Activated T-helper 9 cell treated with anti-CD3 and anti-CD28 coated beads, Interleukin-2, amount 50 U/mL, for 16 hours (primary cell): ENCODE results near the gene TTLL13.

Experiments used
- DNase-seq: peaks from one replicate; pipeline ENCODE4 v3.0.0-alpha.2; 2020; ENCODE audit warnings: low read depth

The TTLL13 gene

DNA sequence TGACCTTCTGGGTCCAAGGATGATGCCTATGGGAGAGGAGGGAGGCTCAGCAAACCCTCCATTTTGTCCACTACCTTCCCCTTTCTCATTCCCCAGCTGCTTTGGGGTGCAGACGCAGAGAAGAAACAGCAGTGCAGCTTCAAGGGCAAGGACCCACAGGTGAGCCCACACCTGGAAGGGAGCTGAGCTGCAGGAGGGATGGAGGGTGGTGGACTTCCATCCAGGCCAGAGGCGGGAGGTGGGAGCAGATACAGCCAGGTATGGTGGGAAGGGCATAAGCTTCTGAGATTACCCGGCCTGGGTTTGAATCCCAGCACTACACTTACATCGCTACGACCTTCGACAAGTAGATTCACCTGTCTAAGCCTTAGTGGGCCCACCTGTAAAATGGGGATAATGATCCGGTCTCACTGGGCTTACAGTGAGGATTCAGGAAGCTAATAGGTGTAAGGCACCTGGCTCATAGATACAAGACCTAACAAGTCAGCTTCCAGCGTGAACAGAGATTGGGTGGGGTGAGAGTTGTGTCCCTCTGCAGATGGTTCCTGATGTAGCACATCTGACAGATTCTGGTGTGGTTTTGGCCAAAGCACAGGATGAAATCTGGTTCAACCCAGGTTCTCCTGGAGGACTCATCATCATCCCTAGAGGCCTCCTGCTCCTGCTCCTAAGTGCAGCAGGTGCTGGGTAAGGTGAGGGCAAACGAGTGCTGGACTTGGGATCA lies 31.5 kb upstream of the TTLL13 start:
- DNase-seq, result no peak

DNA sequence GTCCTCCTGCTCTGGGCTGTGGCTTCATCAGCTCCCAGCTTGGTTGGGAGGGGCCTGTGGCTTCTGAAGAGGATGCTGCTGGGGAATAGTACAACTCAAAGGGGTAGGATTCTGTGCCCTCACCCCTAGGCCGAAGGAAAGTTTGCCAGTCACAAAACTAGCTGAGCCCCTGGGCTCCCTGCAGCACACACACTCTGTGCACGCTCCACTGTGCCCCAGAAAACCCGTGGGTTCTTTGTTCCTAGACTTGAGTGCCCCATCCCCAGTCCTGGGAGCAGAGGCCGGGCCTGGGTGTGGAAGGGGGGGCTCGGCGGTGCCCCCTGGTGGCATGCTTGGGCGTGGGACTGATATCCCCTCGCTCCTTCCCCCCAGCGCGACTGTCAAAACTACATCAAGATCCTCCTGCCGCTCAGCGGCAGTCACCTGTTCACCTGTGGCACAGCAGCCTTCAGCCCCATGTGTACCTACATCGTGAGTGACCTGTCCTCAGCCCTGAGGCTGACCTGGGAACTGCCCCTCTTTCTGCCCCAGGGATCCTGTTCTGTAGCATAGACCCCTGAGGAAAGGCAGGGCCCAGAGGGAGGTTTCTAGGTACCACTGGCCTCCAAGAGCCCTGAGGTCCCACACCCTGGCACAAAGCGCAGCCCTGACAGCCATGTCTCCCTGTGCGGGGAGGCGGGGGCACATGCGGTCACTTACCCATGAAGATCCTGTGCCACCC lies 29.8 kb upstream of the TTLL13 start:
- DNase-seq, result peak; percentile 31

DNA sequence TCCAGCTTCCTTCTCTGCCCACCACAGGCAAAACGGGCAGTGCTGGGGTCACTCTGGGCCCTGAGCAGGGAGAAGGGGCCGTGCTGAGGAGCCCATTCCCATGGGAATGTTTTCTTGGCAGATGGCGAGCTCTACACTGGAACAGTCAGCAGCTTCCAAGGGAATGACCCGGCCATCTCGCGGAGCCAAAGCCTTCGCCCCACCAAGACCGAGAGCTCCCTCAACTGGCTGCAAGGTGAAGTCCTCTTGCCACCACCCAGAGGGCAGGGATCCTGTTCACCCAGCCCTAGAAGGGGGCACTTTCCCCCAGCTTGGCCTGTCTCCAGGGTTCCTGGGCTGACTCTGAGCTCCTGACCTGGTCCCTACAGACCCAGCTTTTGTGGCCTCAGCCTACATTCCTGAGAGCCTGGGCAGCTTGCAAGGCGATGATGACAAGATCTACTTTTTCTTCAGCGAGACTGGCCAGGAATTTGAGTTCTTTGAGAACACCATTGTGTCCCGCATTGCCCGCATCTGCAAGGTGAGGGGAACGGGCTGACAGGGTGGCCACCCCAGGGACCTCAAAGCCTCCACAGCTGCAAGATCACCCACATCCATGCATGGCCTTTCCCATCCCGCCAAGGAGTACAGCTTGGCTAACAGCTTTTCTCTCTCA lies 28.0 kb upstream of the TTLL13 start:
- no peak for DNase-seq

DNA sequence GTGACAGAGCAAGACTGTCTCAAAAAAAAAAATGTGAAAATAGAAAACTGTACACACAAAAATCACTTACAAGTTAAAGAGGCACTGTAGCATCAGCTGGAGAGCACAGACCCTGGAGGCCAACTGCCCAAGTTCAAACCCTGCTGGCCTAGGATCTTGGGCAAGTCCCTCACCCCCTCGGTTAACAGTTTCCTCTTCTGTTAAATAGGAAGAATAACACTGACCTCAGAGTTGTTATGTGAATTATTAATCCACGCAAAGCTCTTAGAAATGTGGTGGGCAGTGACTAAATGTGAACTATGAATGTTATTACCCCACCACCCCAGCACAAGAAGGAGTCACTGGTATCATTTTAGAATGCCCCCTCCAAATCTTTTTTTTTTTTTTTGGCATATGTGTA lies 26.8 kb upstream of the TTLL13 start:
- no peak for DNase-seq

DNA sequence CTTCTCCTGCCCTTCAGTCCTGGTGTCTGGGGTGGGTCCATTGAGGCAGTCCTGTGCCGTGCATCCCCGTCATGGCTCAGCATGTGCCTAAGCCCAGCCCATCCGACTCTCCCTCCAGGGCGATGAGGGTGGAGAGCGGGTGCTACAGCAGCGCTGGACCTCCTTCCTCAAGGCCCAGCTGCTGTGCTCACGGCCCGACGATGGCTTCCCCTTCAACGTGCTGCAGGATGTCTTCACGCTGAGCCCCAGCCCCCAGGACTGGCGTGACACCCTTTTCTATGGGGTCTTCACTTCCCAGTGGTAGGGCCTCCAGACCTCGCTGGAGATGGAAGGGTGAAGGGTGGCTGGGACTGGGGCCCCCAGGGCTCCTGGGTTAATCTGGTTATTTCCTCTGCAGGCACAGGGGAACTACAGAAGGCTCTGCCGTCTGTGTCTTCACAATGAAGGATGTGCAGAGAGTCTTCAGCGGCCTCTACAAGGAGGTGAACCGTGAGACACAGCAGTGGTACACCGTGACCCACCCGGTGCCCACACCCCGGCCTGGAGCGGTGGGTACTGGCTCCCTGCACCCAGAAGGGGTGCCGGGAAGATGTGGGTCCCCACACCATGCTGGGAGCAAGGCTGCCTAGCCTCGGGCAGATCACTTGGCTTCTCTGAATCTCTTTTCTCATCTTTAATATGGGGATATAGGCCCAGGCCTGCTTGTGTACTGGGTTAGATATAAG lies 25.8 kb upstream of the TTLL13 start:
- DNase-seq, result no peak

DNA sequence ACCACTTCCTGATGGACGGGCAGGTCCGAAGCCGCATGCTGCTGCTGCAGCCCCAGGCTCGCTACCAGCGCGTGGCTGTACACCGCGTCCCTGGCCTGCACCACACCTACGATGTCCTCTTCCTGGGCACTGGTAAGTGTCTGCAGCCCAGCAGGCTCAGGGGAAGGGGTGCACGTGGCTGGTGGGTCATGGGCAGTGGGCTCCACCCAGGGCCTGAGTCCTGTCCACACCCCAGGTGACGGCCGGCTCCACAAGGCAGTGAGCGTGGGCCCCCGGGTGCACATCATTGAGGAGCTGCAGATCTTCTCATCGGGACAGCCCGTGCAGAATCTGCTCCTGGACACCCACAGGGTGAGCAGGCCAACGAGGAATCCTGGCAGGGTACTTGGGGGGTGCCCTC lies 24.3 kb upstream of the TTLL13 start:
- no peak for DNase-seq

DNA sequence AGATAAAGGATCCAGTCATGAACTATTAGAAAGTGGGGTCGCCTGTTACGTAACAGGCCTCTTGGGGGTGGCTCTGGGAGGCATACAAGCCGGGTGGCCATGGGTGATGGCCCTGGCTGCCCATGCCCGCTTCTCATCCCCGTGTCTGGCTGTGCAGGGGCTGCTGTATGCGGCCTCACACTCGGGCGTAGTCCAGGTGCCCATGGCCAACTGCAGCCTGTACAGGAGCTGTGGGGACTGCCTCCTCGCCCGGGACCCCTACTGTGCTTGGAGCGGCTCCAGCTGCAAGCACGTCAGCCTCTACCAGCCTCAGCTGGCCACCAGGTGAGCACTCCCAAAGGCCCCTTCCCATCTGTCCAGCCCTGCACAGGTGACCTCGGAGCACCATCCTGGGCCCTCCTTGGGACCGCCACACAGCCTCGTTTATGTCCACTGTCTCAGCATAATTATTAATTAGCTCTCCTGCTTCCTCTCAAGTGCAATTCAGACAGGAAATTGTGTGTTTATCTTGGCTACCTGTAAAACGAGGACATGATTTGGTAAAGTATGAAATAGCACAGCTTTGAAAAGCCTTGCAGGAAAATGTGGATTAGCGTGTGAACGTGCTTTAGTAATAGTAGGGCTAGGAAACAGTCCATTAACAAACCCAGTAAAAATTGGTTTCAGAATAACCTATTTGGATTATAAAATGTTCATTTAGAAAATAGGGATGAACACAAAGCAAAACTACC lies 23.7 kb upstream of the TTLL13 start:
- DNase-seq, result no peak

DNA sequence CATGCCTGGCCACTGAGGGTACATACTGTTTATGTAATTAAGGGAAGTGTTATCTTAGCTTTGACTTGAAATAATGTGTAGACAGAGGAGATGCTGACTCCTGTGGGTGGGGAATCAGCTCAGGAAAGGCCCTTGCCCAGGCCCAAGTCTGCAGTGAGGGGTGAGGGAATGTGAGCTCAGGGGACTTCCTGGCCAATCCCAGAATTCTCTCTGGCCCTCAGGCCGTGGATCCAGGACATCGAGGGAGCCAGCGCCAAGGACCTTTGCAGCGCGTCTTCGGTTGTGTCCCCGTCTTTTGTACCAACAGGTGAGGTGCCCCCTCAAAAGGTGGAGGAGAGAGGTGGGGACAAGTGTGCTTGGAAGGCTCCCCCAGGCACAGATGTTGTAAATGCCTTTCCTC lies 22.0 kb upstream of the TTLL13 start:
- DNase-seq, result no peak

DNA sequence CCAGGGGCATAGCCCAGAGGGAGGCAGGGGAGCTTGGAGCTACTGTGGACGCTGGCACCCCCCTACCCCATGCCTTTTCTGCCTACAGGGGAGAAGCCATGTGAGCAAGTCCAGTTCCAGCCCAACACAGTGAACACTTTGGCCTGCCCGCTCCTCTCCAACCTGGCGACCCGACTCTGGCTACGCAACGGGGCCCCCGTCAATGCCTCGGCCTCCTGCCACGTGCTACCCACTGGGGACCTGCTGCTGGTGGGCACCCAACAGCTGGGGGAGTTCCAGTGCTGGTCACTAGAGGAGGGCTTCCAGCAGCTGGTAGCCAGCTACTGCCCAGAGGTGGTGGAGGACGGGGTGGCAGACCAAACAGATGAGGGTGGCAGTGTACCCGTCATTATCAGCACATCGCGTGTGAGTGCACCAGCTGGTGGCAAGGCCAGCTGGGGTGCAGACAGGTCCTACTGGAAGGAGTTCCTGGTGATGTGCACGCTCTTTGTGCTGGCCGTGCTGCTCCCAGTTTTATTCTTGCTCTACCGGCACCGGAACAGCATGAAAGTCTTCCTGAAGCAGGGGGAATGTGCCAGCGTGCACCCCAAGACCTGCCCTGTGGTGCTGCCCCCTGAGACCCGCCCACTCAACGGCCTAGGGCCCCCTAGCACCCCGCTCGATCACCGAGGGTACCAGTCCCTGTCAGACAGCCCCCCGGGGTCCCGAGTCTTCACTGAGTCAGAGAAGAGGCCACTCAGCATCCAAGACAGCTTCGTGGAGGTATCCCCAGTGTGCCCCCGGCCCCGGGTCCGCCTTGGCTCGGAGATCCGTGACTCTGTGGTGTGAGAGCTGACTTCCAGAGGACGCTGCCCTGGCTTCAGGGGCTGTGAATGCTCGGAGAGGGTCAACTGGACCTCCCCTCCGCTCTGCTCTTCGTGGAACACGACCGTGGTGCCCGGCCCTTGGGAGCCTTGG lies 21.3 kb upstream of the TTLL13 start:
- no peak for DNase-seq

DNA sequence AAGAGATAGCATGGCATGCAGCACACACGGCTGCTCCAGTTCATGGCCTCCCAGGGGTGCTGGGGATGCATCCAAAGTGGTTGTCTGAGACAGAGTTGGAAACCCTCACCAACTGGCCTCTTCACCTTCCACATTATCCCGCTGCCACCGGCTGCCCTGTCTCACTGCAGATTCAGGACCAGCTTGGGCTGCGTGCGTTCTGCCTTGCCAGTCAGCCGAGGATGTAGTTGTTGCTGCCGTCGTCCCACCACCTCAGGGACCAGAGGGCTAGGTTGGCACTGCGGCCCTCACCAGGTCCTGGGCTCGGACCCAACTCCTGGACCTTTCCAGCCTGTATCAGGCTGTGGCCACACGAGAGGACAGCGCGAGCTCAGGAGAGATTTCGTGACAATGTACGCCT lies 20.4 kb upstream of the TTLL13 start:
- DNase-seq, result no peak

DNA sequence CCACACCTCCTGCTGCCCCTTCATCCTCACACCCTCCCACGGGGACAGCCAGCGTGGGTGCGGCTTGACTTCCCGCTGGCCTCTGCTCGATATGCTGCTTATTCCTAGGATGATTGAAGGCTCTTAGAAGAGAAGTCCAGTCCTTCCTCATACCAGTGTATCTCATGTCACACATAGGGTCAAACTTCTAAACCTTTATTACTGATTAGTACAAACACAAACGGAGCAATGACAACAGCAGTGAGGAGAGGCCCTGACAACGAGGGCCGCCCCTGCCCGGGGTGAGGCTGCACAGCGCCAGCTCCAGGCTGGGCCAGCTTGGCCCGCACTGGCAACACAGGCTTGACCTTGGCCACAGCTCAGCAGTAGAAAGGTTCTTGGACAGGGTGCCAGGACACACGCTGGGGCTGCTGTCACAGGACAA lies 19.3 kb upstream of the TTLL13 start:
- DNase-seq, result no peak

DNA sequence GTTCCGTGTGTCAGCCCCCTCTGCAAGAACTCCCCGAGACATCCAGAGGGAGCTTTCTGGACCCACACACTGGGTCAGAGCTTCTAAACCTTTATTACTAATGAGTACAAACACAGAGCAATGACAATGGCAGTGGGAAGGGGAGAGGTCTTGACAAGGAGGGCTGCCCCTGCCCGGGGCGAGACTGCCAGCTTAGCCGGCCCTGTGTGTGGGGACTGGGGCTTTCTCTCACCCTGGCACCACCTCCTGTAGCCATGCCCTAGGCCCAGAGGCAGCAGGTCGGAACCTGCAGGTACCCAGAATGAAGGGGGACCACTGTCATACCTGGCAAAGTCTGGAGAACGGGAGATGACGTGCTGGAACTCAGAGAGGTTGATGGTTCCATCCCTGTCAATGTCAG lies 18.7 kb upstream of the TTLL13 start:
- no peak for DNase-seq

DNA sequence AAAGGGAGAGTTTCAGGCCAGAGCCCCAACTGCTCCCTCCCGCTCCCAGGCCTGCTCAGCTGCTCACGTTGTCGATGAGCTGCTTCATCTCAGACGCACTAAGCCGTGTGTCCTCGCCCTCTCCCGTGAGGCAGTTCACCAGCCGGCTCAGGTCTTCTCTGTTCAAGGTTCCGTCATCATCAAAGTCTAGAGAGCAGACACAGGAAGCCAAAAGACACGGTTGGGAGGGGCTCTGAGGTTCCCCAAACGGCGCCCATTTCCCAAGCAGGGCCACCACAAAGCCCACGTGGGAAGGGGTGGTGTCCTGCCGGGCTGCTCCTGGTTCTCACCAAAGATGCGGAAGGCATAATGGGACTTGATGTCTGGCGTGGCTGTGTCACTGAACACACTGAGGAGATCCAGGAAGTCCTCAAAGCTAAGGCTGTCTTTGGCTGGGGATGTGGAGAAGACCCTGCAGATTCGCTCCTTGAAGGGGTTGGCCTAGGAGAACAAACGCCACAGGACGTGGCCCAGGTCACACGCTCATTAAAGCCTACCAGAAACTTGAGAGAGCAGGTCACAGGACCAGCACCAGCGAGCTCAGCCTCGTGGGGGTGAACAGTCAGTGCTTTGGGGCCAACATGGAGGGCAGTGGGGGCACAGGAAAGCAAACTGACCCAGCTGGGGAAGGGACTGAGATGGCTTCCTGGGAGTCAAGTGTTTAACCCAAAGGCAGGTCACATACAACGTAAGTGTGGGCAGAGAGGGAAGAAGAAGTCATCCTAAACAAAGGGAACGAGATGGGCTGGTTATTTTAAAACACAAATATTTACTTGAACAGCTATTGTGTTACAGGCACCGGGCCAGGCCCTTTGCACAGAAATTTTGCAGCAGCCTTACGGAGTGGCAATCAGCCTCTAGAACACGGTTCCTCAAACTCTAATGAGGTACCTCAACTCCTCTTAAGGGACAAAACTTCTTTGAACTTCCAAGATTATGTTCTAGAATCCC lies 18.0 kb upstream of the TTLL13 start:
- peak; percentile 57 for DNase-seq

DNA sequence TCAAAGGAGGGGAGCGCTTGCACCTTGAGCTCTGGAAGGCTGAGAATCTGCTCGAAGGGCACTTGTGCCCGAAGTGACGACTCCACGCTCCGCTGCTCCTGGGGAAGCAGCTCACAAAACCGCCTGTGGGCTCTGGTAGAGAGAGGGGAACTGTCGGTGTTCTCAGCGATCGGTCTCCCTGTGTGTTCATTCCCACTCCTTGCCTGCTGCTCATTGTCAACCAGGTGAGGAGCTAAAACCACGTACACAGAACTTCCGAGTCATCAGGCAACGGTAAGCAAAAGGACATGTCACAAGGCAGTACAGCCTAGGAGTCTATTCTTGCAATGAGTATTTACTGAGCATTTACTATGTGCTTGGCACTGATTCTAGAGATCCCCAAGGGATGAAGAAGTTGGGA lies 17.2 kb upstream of the TTLL13 start:
- no peak for DNase-seq

DNA sequence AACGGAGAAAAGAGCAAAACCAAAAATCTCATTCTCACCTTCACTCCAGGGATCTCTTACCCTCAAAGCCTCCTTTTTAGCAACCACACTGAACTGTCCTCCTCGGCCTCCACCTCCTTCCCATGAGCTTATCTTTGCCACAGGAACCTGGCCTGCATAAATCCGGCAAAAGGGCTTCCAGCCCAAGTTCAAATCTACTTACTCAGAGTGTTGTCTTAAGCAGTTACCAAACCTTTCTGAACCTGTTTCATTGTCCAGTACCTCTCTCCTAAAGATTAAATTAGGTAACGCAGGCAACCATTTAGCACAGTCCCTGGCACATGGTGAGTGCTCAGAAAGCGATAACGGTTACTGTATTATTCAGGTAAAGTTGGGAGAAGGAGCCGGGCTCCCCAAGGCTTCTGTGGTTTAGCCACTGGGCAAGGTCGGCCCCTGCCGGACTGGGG lies 16.4 kb upstream of the TTLL13 start:
- DNase-seq, result no peak

DNA sequence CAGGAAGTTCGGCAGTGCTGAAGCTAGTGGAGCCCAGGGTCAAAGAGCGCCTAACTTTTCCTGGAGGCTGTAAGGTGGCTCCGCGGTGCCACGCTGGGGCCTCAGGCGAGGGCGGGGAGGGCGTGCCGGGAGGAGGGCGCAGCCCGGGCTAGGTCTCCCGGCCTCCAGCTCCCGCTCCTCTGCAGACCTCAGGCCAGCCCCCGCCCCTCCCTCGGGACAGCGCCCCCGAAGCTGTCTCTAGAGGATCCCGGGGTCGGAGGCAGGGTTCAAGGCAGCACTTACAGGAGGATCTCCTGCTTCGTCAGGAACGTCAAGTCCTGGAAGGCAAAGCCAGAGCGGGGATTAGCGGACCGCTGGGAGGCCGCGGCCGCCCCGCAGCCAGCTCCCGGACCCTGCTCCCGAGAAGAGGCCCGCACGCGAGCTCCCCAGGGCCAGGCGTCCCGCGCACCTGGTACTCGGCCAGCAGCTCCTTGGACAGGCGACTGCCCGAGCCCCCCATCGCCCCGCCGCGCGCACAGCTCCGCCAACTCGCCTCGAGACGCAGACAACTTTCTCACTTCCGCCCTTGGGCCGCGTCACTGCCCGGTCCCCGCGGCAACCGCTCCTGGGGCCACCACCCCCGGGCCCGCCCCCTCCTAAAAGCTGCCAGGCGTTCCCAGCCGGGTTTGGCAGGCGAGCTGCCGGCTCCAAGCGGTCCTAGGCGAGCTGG lies 15.8 kb upstream of the TTLL13 start, which contains the start of gene CIB1:
Gene CIB1 (minus strand): TSS at position 555 of the 709 bp plus-strand sequence. CDS start 56 bp downstream, at position 499.
- peak; percentile 96 for DNase-seq

DNA sequence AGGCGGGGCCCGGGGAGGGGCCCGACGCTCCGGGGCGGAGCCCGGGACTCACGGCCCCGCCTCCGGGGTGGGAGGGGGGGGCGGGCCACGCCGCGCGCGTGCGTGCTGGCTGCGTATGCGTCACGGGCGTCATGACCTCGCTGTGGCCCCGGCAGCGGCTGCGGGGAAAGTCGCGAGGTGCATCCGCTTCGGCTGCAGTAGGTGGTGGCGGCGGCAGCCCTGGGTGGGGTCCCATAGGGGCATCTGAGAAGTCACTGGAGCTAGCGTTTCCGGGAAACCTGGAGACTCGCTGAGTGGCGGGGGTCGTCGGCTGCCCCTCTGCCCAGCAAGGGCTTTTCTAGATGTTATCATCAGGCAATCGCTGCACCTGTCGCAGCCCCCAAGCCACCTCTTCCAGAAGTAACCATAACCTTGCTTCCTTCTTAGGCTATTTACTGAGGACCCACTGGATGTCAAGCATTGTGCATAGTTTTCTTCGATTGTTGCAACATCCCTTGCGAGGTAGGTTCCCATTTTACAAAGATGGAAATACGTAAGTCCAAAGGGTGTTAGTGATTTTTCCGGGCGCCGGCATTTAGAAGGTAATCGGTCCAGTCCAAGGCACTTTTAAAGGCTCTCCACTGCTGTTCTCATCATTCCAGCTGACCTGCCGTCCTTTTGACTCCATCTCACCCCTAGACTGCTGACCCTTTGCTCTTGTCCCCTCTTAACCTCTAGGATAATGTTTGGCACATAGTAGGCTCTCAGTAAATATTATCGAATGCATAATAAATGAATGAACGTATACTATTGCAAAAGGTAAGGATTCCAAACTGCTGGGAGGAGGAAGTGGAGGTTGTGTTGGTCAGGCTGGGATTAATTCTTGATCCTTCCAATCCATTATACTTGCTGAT lies 15.0 kb upstream of the TTLL13 start, which contains the start of gene GDPGP1:
Gene GDPGP1 (plus strand): TSS at position 114 of the 893 bp plus-strand sequence. CDS start 6,700 bp downstream, outside the sequence.
- DNase-seq, result no peak
